H1 (cell line): ENCODE data around the gene ALAS1. TPM values are rescaled to one million over a fixed set of nuclear protein-coding genes. Genes with fewer than 3 reads are reported as not detected.

ENCODE experiments used
- CTCF ChIA-PET: fragments of 300-600 bp; sonication (Branson Sonifier 250); formaldehyde crosslinking; loops from one replicate; lab custom pipeline; 2021; ENCODE audit not compliant: partially characterized antibody; lab: Charles Lee
- POLR2A ChIA-PET: fragments of 300-600 bp; sonication (Branson Sonifier 250); formaldehyde crosslinking; loops from one replicate; lab custom pipeline; 2021; ENCODE audit warnings: inconsistent platforms; ENCODE audit not compliant: partially characterized antibody; lab: Charles Lee
- DNase-seq, 2 experiments: peaks; one replicate each; pipeline versions ENCODE4 v3.0.0 to v3.0.0-alpha.2; 2010 to 2022; ENCODE audit warnings: low spot score in 2 of 2, low read depth in 1 of 2, mixed read lengths in 1 of 2
- FAIRE-seq: peaks from 2 replicates; lab custom pipeline; 2011; peaks lifted over from hg19 to GRCh38; lab: Jason Lieb, UNC
- H2AFZ ChIP-seq: 2 replicates; pipeline ENCODE4 v1.8.1; 2012; ENCODE audit warnings: low read length, inconsistent platforms
- H2AK5ac ChIP-seq: 2 replicates; pipeline ENCODE4 v1.6.1; 2013; ENCODE audit warnings: low read depth, low read length
- H2BK120ac ChIP-seq: replicated peaks from 2 replicates; pipeline ENCODE3; 2013; ENCODE audit warnings: low read depth, low read length, inconsistent platforms
- H2BK12ac ChIP-seq: 2 replicates; pipeline ENCODE4 v1.6.1; 2013; ENCODE audit warnings: low read depth, low read length
- H2BK15ac ChIP-seq: 2 replicates; pipeline ENCODE4 v1.6.1; 2013; ENCODE audit warnings: low read length
- H2BK20ac ChIP-seq: 2 replicates; pipeline ENCODE4 v1.6.1; 2013; ENCODE audit warnings: low read length
- H2BK5ac ChIP-seq: 2 replicates; pipeline ENCODE4 v1.6.1; 2013; ENCODE audit warnings: low read depth, low read length
- H3K14ac ChIP-seq: 2 replicates; pipeline ENCODE4 v1.6.1; 2013; ENCODE audit warnings: inconsistent platforms; ENCODE audit not compliant: insufficient read length
- H3K18ac ChIP-seq: 2 replicates; pipeline ENCODE4 v1.6.1; 2013; ENCODE audit warnings: low read length; ENCODE audit errors: extremely low read depth
- H3K23ac ChIP-seq: 2 replicates; pipeline ENCODE4 v1.6.1; 2013; ENCODE audit warnings: inconsistent platforms; ENCODE audit not compliant: insufficient read length
- H3K23me2 ChIP-seq: 2 replicates; pipeline ENCODE4 v1.6.1; 2013; ENCODE audit warnings: low read depth, low read length
- H3K27ac ChIP-seq: 2 replicates; pipeline ENCODE4 v1.6.1; 2011; ENCODE audit warnings: low read depth, low read length, inconsistent platforms
- H3K27me3 ChIP-seq, 4 experiments: replicated peaks in 1 of 4; 1 replicate in 1 of 4; 2 replicates in 3 of 4; pipeline versions ENCODE4 v1.6.1 to v1.8.1; 2011 to 2013; ENCODE audit warnings: low read length in 3 of 4, mild to moderate bottlenecking in 3 of 4, inconsistent platforms in 2 of 4, mixed read lengths in 2 of 4, moderate library complexity in 1 of 4; ENCODE audit not compliant: control insufficient read depth in 3 of 4, insufficient read depth in 3 of 4; ENCODE audit errors: extremely low read depth in 1 of 4
- H3K36me3 ChIP-seq, 4 experiments: 2 replicates each; pipeline versions ENCODE4 v1.6.1 to v1.8.1; 2011 to 2013; ENCODE audit warnings: mild to moderate bottlenecking in 4 of 4, low read length in 3 of 4, moderate library complexity in 2 of 4, control low read depth in 1 of 4, inconsistent platforms in 1 of 4; ENCODE audit not compliant: insufficient read depth in 4 of 4, control insufficient read depth in 2 of 4
- H3K4ac ChIP-seq: replicated peaks from 2 replicates; pipeline ENCODE3; 2013; ENCODE audit warnings: low read length, low read depth, mixed read lengths, inconsistent platforms; ENCODE audit not compliant: insufficient read length
- H3K4me1 ChIP-seq, 4 experiments: replicated peaks in 1 of 4; 1 replicate in 1 of 4; 2 replicates in 3 of 4; pipeline versions ENCODE4 v1.6.1 to v1.8.1; 2011 to 2013; ENCODE audit warnings: low read length in 3 of 4, inconsistent platforms in 2 of 4, mixed read lengths in 1 of 4; ENCODE audit not compliant: insufficient read depth in 4 of 4, control insufficient read depth in 3 of 4
- H3K4me2 ChIP-seq, 2 experiments: 2 replicates each; pipeline versions ENCODE4 v1.6.1 to v1.8.1; 2011 to 2013; ENCODE audit warnings: low read depth in 2 of 2, low read length in 2 of 2, control low read depth in 1 of 2, inconsistent platforms in 1 of 2, mild to moderate bottlenecking in 1 of 2; ENCODE audit not compliant: insufficient read depth in 1 of 2
- H3K4me3 ChIP-seq, 4 experiments: fragments of 200-600, 300-600 bp in 1 of 4; sonication (generic), shearing (Covaris generic), sonication (Bioruptor Twin) in 1 of 4; 2 replicates each; pipeline versions ENCODE4 v1.5.1 to v1.8.1; 2011 to 2016; ENCODE audit warnings: low read length in 4 of 4, low read depth in 3 of 4, control low read depth in 2 of 4, inconsistent platforms in 2 of 4, mild to moderate bottlenecking in 2 of 4, mixed read lengths in 1 of 4, moderate library complexity in 1 of 4; ENCODE audit not compliant: insufficient read depth in 2 of 4; ENCODE audit errors: extremely low read depth in 1 of 4
- H3K56ac ChIP-seq: replicated peaks from 2 replicates; pipeline ENCODE3; 2013; ENCODE audit warnings: low read depth, mild to moderate bottlenecking, mixed read lengths, low read length, inconsistent platforms; ENCODE audit not compliant: insufficient read length
- H3K79me1 ChIP-seq: 2 replicates; pipeline ENCODE4 v1.6.1; 2013; ENCODE audit warnings: low read depth, low read length, control low read depth
- H3K79me2 ChIP-seq, 2 experiments: 2 replicates each; pipeline versions ENCODE4 v1.6.1 to v1.8.1; 2012 to 2013; ENCODE audit warnings: low read length in 2 of 2, mild to moderate bottlenecking in 2 of 2, inconsistent platforms in 1 of 2; ENCODE audit not compliant: insufficient read depth in 2 of 2, control insufficient read depth in 1 of 2
- H3K9ac ChIP-seq, 4 experiments: replicated peaks in 1 of 4; 1 replicate in 1 of 4; 2 replicates in 3 of 4; pipeline versions ENCODE4 v1.6.1 to v1.8.1; 2011 to 2013; ENCODE audit warnings: low read depth in 3 of 4, low read length in 3 of 4, control low read depth in 2 of 4, mild to moderate bottlenecking in 2 of 4, moderate library complexity in 2 of 4, inconsistent platforms in 1 of 4; ENCODE audit errors: extremely low read depth in 1 of 4
- H3K9me3 ChIP-seq, 2 experiments: 2 replicates each; pipeline versions ENCODE4 v1.6.1 to v1.8.1; 2012 to 2013; ENCODE audit warnings: mild to moderate bottlenecking in 2 of 2, moderate library complexity in 2 of 2, control low read depth in 1 of 2, inconsistent platforms in 1 of 2, low read depth in 1 of 2, low read length in 1 of 2, mixed read lengths in 1 of 2; ENCODE audit not compliant: insufficient read depth in 2 of 2
- H4K20me1 ChIP-seq, 2 experiments: replicated peaks in 1 of 2; 2 replicates each; pipeline versions ENCODE3 to v1.8.1; 2011 to 2013; ENCODE audit warnings: inconsistent platforms in 2 of 2, low read length in 2 of 2, mild to moderate bottlenecking in 1 of 2; ENCODE audit not compliant: insufficient read depth in 2 of 2, control insufficient read depth in 1 of 2
- H4K5ac ChIP-seq: 2 replicates; pipeline ENCODE4 v1.6.1; 2013; ENCODE audit warnings: low read length, low read depth, mixed read lengths, inconsistent platforms; ENCODE audit not compliant: insufficient read length
- H4K8ac ChIP-seq: 2 replicates; pipeline ENCODE4 v1.8.0; 2013; ENCODE audit warnings: mild to moderate bottlenecking, moderate library complexity, low read length, inconsistent platforms; ENCODE audit not compliant: insufficient read depth; ENCODE audit errors: extremely low read depth
- H4K91ac ChIP-seq: replicated peaks from 2 replicates; pipeline ENCODE3; 2013; ENCODE audit warnings: low read length, mixed read lengths, inconsistent platforms; ENCODE audit not compliant: insufficient read length
- WGBS, 2 experiments: shearing (Covaris generic) in 1 of 2; methylation state at CpG; one replicate each; pipeline versions ENCODE4 v1.1.6 to v1.1.7; 2013 to 2015; ENCODE audit warnings: low lambda C conversion rate in 2 of 2, mixed read lengths in 2 of 2, inconsistent platforms in 1 of 2, low coverage in 1 of 2, missing lambda C conversion rate in 1 of 2; ENCODE audit not compliant: insufficient replicate concordance in 2 of 2, insufficient coverage in 1 of 2, insufficient read length in 1 of 2; ENCODE audit errors: extremely low coverage in 1 of 2, missing lambda C conversion rate in 1 of 2; 5-methylcytosine and 5-hydroxymethylcytosine counted together
- polyA plus RNA-seq, 7 experiments: library from polyadenylated mRNA; depleted of rRNA in 3 of 7; stranded (reverse) in 5 of 7; unstranded in 2 of 7; fragments of >200 nt in 5 of 7; fragments of 200-250 nt in 2 of 7; gene quantifications; 1 replicate in 5 of 7; 2 replicates in 1 of 7; 4 replicates in 1 of 7; pipeline versions ENCODE4 v1.2.1 to v1.2.3, GENCODE V29; 2011 to 2013; ENCODE audit warnings: missing spikeins in 2 of 7, mixed read lengths in 2 of 7
- total RNA-seq: library from RNA; stranded (reverse); fragmentation: NEBNext Ultra II Directional; extraction: Animal tissue kit (Norgen Biotek cat#: 25700); gene quantifications from 2 replicates; pipeline ENCODE4 v1.2.1, GENCODE V29; 2021

The ALAS1 gene
- total and polyA plus RNA-seq, 2 of the 8 experiments (the other 6 are each of a cell fraction or from before 2014, with no cell fraction given): 45.9 to 84.4 TPM

DNA sequence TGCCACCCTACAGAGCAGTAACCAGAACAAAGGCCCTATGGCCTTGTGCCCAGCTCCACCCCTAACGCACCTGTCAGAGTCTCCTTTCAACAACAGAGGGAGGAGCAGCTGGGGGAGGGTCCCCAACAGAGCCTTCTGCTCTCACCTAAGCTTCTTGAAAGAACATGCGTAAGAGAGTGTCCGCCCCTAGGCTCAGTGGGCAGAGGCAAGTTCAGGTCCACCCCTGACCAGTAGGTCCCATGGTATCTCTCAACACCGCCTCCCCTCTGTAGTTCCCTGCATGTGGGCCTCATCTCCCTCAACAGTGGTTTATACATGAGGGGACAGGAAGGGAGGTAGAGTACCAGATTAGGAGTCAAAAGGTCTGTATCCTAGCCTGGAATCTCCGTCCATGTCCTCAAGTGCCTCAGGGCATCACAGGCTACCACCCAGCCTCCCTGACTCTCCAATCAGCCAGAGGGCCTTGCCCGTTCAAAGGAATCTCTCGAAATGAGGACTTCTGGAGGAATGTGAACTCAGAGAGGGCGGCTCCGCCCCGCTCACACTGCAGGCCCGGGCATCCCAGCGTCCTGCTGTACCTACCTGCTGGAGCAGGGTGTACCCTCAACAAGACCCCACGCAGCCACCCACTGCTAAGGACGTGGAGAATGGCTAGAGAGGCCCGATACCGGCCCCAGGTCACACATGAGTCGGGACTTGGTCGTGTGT is 44.4 kb upstream of the ALAS1 start:
- no peak overlapping the region for H2BK120ac ChIP-seq
- no peak overlapping the region for H4K91ac ChIP-seq
- H2BK12ac ChIP-seq: no peak overlapping the region
- POLR2A ChIA-PET: interaction anchor here (0.7 to 3.7 kb wide), 16 partner anchors 9 to 204 kb away, joined by 3 to 22 read pairs (median 5); partner anchors contain the start of genes PCBP4 and RPL29
- H3K9ac ChIP-seq: peak overlapping the region; percentile 48 to 66 (median 62)
- peaks cover 6% of the 10 kb centered on the region; the same call in 1 of the 2 replicates for H3K23me2 ChIP-seq
- peak overlapping the region; percentile 75 for H3K56ac ChIP-seq
- CTCF ChIA-PET: interaction anchor here (0.6 to 2.1 kb wide), 7 partner anchors 9 to 151 kb away, joined by 3 to 9 read pairs (median 3); no protein-coding TSS in a partner anchor
- H3K4me3 ChIP-seq: peak overlapping the region; percentile 79 to 90 (median 86)
- H3K4ac ChIP-seq: peak overlapping the region; percentile 59
- H3K14ac ChIP-seq: no peak overlapping the region
- no peak overlapping the region for H3K23ac ChIP-seq
- no peak overlapping the region for H2AFZ ChIP-seq
- H3K4me2 ChIP-seq: peak overlapping the region; percentile 73 to 92
- H2AK5ac ChIP-seq: no peak overlapping the region
- no peaks in the 10 kb centered on the region for H3K27me3 ChIP-seq
- H3K79me1 ChIP-seq: no peaks in the 10 kb centered on the region
- H2BK5ac ChIP-seq: peak overlapping the region; percentile 72
- peaks cover 6 to 15% (median 12%) of the 10 kb centered on the region in 4 experiments for H3K36me3 ChIP-seq
- H2BK15ac ChIP-seq: no peak overlapping the region
- peak; percentile 46 to 71 for DNase-seq
- H3K18ac ChIP-seq: peak overlapping the region; percentile 5; the same call in 1 of the 2 replicates
- no peaks in the 10 kb centered on the region for H3K9me3 ChIP-seq
- H4K8ac ChIP-seq: peak overlapping the region; percentile 68; the same call in 1 of the 2 replicates
- H2BK20ac ChIP-seq: no peak overlapping the region
- FAIRE-seq: no peak
- peaks cover 0 to 3% of the 10 kb centered on the region in 2 experiments for H4K20me1 ChIP-seq
- peaks cover 0 to 17% of the 10 kb centered on the region in 2 experiments; a peak in 2 of 4 replicates for H3K79me2 ChIP-seq
- peak overlapping the region; percentile 55 for H4K5ac ChIP-seq
- 0 out of 2 replicates have a peak overlapping the region, but pooled peaks have one; percentile 53 for H3K27ac ChIP-seq
- H3K4me1 ChIP-seq: peaks cover 2 to 6% (median 4%) of the 10 kb centered on the region in 4 experiments; a peak in 4 of 7 replicates
- 6% methylated on average over 18 of the region's 18 CpGs; no CpG with 5 or more reads in 1 of the 2 experiments for WGBS, 2 experiments
